Lung (tissue), 12 donors: Measurements from ENCODE around the gene MYO3B. TPM values are rescaled to one million over a fixed set of nuclear protein-coding genes. Genes with fewer than 3 reads are reported as not detected.

ENCODE experiments used
- ATAC-seq: fragments of 200-7000 bp; cut with Tn5 transposase; one replicate; pipeline ENCODE4 v1.9.1; 2020; ENCODE audit warnings: moderate number of reproducible peaks; ENCODE audit not compliant: insufficient read depth, low FRiP score
- DNase-seq, 3 donors: peaks; one replicate each; pipeline ENCODE4 v3.0.0-alpha.2; 2013 to 2017
- H3K27ac ChIP-seq, 2 donors: one replicate each; pipeline ENCODE4 v1.5.1; 2013; ENCODE audit warnings: mild to moderate bottlenecking in 2 of 2, moderate library complexity in 2 of 2, control low read depth in 1 of 2, inconsistent platforms in 1 of 2, low read depth in 1 of 2, low read length in 1 of 2
- H3K27me3 ChIP-seq, 3 donors: one replicate each; pipeline ENCODE4 v1.5.1; 2013; ENCODE audit warnings: low read length in 2 of 3; ENCODE audit not compliant: control insufficient read depth in 3 of 3, insufficient read depth in 3 of 3
- H3K36me3 ChIP-seq, 4 donors: one replicate each; pipeline ENCODE4 v1.5.1; 2013; ENCODE audit warnings: low read length in 4 of 4, mild to moderate bottlenecking in 1 of 4, moderate library complexity in 1 of 4; ENCODE audit not compliant: control insufficient read depth in 4 of 4, insufficient read depth in 4 of 4
- H3K4me1 ChIP-seq, 5 donors: one replicate each; pipeline ENCODE4 v1.5.1; 2013; ENCODE audit warnings: low read length in 5 of 5, mild to moderate bottlenecking in 2 of 5, moderate library complexity in 1 of 5; ENCODE audit not compliant: control insufficient read depth in 5 of 5, insufficient read depth in 5 of 5
- H3K4me3 ChIP-seq: one replicate; pipeline ENCODE4 v1.5.1; 2013; ENCODE audit warnings: mild to moderate bottlenecking, control low read depth, moderate library complexity
- H3K9ac ChIP-seq, 2 donors: one replicate each; pipeline ENCODE4 v1.5.1; 2013; ENCODE audit warnings: low read length in 2 of 2, control low read depth in 1 of 2; ENCODE audit not compliant: insufficient read depth in 1 of 2
- H3K9me3 ChIP-seq, 4 donors: one replicate each; pipeline ENCODE4 v1.5.1; 2013; ENCODE audit warnings: low read length in 3 of 4, mild to moderate bottlenecking in 1 of 4, moderate library complexity in 1 of 4; ENCODE audit not compliant: control insufficient read depth in 4 of 4, insufficient read depth in 3 of 4
- whole genome bisulfite sequencing, 2 donors: extraction: QIAGEN DNeasy Blood & Tissue Kit; methylation state at CpG; one replicate each; pipeline ENCODE4 v1.1.7; 2013; 5-methylcytosine and 5-hydroxymethylcytosine counted together
- polyA plus RNA-seq, 2 donors: library from polyadenylated mRNA; stranded (reverse); fragments of 200-250 nt; gene quantifications; one replicate each; pipeline ENCODE4 v1.2.1, GENCODE V29; 2013
- total RNA-seq, 2 donors: library from RNA; depleted of rRNA in 1 of 2; stranded (reverse); fragments of >200 nt in 1 of 2; gene quantifications; one replicate each; pipeline ENCODE4 v1.2.1, GENCODE V29; 2014 to 2021
- TF ChIP-seq, protein P1 (sequence below): IDR thresholded peaks from 2 replicates; pipeline ENCODE4 v1.5.1; 2012; ENCODE audit warnings: mild to moderate bottlenecking; ENCODE audit errors: control extremely low read depth, extremely low read depth
- donor health status: control.
- donor health status: control.
- donor health status: Bipolar disorder and iron deficiency.
- donor health status: healthy.
- donor health status: DM: yes; HTN: yes; CAD: no.

Gene MYO3B
- total and polyA plus RNA-seq, 4 donors: 0.03 to 0.82 (median 0.05) TPM; not detected in 1

DNA sequence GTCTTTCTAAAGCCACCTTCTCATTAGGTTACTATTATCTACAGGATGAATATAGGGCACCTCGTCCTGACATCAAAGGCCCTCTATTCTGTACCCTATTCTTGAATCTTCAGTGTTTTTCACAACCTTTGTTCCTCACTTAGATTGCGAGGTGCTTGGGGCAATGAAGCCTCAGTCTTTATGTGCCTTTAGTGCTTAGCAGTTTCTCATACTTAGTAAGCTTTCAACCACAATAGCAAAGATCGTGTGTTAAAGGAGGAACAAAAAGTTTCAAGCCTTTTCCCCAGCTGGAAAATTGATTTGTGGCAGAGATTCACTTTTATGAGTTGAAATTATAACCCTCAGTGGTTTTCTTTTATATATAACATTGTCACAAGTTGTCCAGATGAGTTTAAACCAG is 226.9 kb downstream of the MYO3B start:
- Histone ChIP-seq H3K27me3 (peaks cover 0 to 4% (median 0%) of the 10 kb centered on the region in 3 donors), H3K36me3 (no peaks in the 10 kb centered on the region), H3K9me3 (no peaks in the 10 kb centered on the region), H3K4me1 (no peaks in the 10 kb centered on the region), H3K9ac (no peak overlapping the region), H3K27ac (no peak overlapping the region), H3K4me3 (no peak overlapping the region)
- DNase-seq (no peak), ATAC-seq (no peak)
- 81 to 82% methylated on average over 3 of the region's 3 CpGs for WGBS, 2 donors
- TF ChIP-seq, protein P1, sequence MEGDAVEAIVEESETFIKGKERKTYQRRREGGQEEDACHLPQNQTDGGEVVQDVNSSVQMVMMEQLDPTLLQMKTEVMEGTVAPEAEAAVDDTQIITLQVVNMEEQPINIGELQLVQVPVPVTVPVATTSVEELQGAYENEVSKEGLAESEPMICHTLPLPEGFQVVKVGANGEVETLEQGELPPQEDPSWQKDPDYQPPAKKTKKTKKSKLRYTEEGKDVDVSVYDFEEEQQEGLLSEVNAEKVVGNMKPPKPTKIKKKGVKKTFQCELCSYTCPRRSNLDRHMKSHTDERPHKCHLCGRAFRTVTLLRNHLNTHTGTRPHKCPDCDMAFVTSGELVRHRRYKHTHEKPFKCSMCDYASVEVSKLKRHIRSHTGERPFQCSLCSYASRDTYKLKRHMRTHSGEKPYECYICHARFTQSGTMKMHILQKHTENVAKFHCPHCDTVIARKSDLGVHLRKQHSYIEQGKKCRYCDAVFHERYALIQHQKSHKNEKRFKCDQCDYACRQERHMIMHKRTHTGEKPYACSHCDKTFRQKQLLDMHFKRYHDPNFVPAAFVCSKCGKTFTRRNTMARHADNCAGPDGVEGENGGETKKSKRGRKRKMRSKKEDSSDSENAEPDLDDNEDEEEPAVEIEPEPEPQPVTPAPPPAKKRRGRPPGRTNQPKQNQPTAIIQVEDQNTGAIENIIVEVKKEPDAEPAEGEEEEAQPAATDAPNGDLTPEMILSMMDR: no peak

DNA sequence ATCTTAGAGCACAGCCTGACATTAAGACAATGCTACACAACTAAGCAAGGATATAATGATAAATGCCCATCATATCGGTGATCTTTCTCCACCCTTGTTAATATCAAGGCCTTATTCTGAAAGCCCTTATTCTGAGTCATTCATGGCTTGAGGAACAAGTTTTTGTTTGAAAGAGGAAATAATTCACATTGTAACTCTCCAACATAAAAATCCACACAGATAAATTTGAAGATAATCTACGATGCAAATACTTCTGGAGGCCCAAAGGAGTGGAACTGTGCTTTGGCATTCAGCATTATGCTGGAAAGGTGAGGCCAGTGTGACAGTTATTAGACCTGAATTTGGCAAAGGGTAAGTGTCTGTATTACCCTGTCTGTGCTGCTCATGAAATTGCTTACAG is 227.4 kb downstream of the MYO3B start:
- Histone ChIP-seq H3K27me3 (peaks cover 0 to 4% (median 0%) of the 10 kb centered on the region in 3 donors), H3K9ac (no peak overlapping the region), H3K9me3 (no peaks in the 10 kb centered on the region), H3K27ac (no peak overlapping the region), H3K4me3 (no peak overlapping the region), H3K36me3 (no peaks in the 10 kb centered on the region), H3K4me1 (no peaks in the 10 kb centered on the region)
- 71 to 80% methylated on average over 2 of the region's 2 CpGs for WGBS, 2 donors
- no peak for ATAC-seq
- TF ChIP-seq, protein P1: no peak
- DNase-seq: no peak

- TF ChIP-seq, protein P1: no peak
- Histone ChIP-seq H3K36me3 (no peaks in the 10 kb centered on the region), H3K4me1 (no peaks in the 10 kb centered on the region), H3K27ac (no peak overlapping the region), H3K4me3 (no peak overlapping the region), H3K27me3 (peaks cover 0 to 4% (median 0%) of the 10 kb centered on the region in 3 donors), H3K9ac (no peak overlapping the region), H3K9me3 (no peaks in the 10 kb centered on the region)
- ATAC-seq (no peak), DNase-seq (no peak)
- WGBS, 2 donors: 35% methylated on average over 6 of the region's 6 CpGs
Observed at GRCh38 chr2:170408461-170409163, 230.7 kb downstream of the MYO3B start.

GRCh38 chr2:170409164-170409535 is 231.2 kb downstream of the MYO3B start:
- no peak overlapping the region for H3K27ac ChIP-seq
- H3K9me3 ChIP-seq: no peaks in the 10 kb centered on the region
- H3K4me1 ChIP-seq: no peaks in the 10 kb centered on the region
- no peak overlapping the region for H3K9ac ChIP-seq
- H3K27me3 ChIP-seq: peaks cover 0 to 4% (median 0%) of the 10 kb centered on the region in 3 donors
- 3% methylated on average over 9 of the region's 9 CpGs for WGBS, 2 donors
- DNase-seq: peak; percentile 71 to 80 (median 78)
- peak; percentile 51 for ATAC-seq
- H3K36me3 ChIP-seq: no peaks in the 10 kb centered on the region
- no peak overlapping the region for H3K4me3 ChIP-seq
- TF ChIP-seq, protein P1: peak; percentile 59
